Suppressor macrophage treated with lipopolysaccharide for 4 hours (primary cell): ENCODE data around the gene ZNF280B.
"Not testable (repeated sequence)": the region's sequence is repeated elsewhere in the genome, so short reads cannot be mapped to it uniquely, and the experiment has no call there.

Source experiments
- DNase-seq: peaks from one replicate; pipeline ENCODE4 v3.0.0-alpha.2; 2020

The ZNF280B gene

DNA sequence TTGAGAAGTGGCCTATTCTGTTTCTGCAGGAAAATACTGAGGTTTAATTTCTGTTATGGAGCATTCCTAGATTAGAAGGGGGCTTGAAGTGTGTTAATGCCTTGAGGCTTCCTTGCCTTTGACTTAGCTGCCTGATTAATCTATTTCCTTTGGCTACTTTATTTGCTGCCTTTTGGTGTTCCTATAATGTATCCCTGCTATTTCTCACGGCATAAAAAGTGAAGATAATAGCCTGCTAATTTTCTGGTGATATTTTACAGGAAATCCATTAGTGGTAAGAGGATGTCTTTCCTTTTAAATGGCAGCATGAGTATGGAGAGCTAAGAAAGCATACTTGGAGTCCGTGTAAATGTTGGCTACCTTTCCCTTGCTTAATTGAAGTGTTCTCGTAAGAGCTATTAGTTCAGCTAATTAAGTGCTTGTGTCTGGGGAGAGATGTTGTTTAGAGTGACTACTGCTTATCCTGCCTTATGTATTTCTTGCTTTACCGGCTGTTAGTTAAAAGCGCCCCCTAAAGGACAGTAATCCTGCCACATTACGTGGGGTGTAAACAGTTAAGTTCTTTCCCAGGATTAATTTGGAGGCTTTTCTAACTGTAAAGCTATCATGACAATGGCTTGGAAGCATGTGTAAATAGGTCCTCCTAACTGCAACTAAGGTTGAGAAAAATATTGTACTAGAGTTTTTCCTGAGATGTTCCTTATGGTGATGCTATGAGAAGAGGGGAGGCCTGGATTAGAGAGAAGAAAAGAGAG, 45.6 kb downstream of the ZNF280B start:
- DNase-seq: peak; percentile 41

DNA sequence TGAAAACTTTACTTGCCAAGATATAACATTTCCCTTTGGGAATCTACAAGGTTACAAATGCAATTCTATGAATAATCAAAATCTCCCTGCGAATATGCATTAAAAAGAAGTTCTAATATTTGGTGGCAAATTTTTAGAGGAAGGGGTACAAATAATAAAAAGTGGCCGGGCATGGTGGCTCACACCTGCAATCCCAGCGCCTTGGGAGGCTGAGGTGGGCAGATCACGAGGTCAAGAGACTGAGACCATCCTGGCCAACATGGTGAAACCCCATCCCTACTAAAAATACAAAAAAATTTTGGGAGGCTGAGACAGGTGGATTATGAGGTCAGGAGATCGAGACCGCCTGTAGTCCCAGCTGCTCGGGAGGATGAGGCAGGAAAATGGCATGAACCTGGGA, 47.0 kb downstream of the ZNF280B start:
- no peak for DNase-seq

DNA sequence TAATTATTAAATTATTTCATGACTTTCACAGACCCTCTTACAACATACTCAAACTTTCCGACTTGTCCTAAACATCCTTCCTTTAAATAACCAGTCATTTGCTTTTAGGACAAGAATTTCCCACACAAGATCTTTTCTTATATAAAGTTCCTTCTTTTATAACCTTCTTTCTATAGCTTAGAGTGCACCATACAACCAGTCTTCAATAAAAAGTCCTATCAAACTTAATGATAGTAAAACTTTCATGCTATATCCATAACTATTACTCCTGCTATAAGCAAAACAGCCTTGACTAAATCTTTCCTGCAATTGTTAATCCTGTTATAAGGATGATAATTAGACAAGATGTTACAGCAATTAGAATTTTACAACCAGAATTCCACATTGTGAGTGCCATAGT, 47.4 kb downstream of the ZNF280B start:
- no peak for DNase-seq

DNA sequence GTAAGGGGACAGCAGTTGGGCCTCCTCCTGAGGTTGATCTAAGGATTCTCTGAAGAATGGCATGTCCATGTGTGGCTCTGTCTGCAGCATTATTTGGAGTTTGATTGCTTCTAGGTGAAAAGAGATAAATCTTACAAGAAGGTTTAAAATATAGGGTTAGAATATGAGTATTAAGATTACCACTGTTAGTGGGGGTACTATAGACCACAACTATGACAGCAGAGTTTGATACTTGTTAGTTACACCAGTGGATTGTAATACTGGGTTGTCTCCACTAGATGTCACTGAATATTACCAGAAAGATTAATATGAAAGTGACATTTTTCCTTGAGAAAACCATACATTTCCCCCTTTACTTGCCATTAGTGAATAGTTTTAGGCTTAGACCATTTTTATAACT, 47.9 kb downstream of the ZNF280B start:
- DNase-seq: peak; percentile 56

DNA sequence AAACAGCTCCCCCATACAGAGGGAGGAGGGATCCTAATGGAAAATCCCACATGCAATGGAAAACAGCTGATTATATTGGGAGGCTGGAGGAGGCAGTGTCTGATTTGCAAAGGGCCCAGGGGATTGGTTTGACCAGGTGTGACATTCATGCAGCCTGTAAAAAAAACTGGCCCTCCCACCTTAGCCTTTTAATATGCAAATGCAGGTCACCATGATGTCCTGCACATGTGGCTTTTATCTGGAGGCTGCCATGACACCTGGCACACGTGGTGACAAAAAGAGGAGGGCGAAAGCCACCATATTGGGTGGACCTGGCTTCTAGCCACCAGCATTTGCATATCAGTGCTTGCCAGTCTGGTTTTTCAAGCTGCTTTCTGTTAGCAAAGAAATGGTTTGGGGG, 48.5 kb downstream of the ZNF280B start:
- no peak for DNase-seq

DNA sequence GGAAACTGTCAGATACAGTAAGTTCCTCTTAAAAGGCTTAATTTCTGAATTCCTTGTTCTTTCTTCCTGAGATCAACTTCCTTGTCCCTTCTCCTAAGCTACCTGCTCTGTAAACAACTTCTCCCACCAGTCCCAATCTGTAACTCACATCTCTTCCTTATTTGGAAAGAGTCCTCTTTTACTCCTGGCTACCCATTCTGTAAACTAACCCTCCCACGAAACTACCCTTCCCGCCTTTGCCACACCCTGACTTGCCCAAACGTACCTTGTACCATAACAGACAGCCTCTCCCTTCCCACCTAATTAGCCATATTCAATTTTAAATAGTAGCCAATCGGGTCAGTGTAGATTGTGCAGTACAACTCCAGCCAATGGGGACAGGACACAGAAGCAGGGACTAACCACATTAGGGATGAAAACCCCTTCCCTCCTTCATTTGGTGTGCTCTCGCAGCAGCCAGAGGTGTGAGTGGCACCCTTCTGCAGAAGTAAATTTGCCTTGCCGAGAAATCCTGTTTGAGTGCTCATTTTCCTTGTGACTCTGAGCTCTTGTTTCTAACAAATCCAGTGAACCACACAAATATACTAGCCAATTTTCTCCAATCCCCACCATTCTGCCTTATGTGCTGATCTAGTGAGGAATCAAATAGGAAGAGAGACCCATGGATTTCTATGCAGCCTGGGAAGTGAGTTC, 49.5 kb downstream of the ZNF280B start:
- DNase-seq: no peak

DNA sequence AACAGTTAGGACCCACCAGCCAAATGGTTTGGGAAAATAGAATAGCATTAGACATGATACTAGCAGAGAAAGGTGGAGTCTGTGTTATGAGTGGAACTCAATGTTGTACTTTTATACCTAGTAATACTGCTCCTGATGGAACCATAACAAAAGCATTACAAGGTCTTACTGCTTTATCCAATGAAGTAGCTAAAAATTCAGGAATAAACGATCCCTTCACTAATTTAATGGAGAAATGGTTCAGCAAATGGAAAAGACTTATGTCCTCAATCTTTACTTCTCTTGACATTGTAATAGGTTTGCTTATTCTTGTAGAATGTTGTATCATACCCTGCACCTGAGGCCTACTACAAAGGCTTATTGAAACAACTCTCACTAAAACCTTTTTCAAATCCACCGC, 50.2 kb downstream of the ZNF280B start:
- no peak for DNase-seq

DNA sequence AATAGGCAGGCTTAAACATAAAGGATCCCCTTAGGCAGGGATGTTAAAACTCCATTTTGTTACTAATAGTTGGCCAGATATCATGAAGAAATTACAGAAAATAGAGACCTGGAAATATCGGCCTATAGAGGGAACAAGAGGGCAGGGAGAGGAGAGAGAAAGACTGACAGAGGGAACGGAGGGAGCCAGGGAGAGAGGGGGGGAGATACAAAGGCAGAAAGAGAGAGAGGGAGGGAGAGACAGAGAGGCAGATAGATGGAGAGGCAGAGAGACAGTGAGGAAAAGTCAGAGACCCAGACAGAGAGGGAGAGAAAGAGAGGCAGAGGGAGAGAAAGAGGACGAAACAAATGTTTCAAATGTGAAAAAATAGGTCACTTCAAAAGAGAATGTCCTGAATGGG, 53.5 kb downstream of the ZNF280B start:
- DNase-seq: no peak

DNA sequence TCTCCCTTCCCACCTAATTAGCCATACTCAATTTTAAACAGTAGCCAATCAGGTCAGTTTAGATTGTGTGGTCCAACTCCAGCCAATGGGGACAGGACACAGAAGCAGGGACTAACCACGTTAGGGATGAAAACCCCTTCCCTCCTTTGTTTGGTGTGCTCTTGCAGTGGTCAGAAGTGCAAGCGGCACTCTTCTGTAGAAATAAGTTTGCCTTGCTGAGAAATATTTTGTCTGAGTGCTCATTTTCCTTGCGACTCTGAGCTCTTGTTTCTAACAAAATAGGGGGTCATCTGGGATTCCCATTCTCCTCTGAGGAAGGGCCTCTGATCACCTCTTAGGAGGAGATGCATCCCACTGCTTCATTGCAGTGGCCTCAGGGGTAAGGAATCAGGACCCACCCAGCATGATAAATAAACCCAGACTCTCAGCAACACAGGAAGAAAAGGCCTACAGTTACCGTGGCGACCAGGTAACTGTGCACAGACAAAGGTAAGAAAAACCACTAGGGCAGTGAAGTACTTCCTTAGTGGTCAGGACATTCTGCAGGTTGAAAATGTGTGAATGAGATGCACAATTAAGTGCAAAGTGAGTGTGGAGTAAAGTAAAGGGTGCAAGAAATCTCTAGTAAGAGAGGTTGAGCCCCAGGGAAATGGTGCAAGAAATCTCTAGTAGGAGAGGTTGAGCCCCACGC, 55.4 kb downstream of the ZNF280B start:
- no peak for DNase-seq

DNA sequence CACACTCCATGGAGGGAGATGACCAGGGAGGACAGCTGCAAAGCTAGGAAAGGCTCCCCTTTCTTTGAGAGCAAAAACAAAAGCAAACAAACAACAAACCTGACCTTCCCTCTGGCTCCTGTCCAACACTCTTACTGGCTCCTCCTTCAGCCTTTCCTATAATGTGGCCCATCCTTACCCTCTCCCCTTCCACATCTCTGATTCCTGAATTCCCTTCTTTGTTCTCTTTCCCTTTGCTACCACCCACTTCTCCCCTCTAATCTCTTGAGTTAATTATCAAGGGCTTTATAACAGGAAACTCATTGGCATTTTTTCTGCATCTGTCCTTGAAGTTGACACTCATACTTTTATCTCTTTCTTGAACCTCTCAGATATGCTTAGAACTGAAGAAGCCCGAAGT, 56.3 kb downstream of the ZNF280B start:
- no peak for DNase-seq

DNA sequence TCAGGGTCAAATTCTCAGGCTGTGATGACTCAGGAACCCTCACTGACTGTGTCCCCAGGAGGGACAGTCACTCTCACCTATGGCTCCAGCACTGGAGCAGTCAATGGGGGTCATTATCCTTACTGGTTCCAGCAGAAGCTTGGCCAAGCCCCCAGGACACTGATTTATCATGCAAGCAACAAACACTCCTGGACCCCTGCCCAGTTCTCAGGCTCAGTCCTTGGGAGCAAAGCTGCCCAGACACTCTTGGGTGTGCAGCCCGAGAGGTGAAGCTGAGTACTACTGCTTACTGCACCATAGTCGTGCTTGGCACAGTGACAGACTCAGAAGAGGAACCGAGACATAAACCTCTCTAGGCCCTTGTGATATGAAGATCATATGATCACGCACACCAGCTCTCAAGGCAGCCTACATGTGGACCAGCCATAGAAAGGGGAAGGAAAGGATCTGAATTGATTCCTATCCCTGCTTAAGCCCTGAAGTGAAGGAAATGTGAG, 58.2 kb downstream of the ZNF280B start:
- peak; percentile 87 for DNase-seq

DNA sequence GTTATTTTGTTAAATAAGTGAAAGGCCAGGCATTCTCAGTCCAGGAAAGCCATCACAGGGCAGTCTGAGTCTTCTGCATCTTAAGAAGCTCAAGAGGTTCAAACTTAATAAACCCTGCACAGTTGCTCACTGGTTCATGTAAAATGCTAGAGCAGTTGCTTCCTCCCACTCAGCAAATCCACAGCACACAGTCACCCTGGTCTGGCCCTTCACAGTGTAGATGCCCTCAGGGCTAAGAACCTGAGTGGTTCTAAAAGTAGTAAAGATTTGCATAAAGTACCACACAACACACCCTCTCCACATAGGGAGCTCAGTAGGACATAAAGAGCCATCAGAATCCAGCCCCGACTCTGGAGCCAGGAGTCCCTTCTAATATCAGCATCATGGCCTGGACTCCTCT, 58.7 kb downstream of the ZNF280B start:
- DNase-seq: peak; percentile 9

DNA sequence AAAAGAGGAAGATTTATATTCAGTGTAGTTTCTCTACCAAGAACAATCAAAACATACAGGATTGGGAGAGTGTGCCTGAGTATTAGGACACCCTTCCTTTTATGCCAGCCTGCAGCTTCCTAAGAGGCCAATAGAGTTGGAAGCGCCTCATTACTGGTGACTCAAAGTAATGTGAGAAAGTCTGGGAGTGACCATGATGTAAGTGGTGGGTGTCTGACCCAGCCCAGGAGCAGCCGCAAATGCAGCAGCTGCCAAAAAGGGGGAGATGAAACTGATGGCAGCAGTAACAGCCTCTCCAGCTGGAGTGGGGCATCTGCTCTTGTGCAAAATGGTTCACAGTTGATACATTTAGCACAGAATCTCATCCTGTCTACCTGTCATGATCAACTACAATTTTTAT, 62.0 kb downstream of the ZNF280B start:
- peak; percentile 83 for DNase-seq

DNA sequence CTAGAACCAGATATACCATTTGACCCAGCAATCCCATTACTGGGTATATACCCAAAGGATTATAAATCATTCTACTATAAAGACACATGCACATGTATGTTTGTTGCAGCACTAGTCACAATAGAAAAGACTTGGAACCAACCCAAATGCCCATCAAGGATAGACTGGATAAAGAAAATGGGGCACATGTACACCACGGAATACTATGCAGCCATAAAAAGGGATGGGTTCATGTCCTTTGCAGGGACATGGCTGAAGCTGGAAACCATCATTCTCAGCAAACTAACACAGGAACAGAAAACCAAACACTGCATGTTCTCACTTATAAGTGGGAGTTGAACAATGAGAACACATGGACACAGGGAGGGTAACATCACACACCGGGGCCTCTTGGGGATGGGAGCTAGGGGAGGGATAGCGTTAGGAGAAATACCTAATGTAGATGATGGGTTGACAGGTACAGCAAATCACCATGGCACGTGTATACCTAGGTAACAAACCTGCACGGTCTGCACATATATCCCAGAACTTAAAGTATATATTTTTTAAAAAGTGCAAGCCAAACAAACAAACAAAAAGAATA, 64.4 kb downstream of the ZNF280B start:
- DNase-seq: not testable (repeated sequence)

DNA sequence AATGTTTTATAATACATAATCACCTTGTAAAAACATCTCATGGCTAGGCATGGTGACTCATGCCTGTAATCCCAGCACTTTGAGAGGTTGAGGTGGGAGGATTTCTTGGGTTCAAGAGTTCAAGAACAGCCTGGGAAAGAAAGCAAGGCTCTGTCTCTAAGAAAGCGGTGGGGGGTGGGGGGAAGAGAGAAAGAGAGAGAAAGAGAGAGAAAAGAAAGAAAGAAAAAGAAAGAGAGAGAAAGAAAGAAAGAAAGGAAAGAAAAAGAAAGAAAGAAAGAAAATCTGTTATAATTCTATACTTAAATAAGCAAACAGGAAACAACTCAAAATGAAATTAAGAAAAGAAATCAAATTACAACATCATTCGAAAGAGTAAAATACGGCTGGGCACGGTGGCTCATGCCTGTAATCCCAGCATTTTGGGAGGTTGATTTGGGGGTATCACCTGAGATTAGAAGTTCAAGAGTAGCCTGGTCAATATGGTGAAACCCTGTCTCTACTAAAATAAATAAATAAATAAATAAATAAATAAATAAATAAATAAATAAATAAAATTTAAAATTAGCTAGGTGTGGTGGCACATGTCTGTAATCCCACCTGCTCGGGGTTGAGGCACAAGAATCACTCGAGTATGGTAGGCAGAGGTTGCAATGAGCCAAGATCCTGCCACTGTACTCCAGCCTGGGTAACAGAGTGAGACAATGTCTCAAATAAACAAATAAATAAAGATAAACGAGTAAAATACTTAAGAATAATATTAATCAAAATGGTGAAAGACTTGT, 65.4 kb downstream of the ZNF280B start:
- no peak for DNase-seq

DNA sequence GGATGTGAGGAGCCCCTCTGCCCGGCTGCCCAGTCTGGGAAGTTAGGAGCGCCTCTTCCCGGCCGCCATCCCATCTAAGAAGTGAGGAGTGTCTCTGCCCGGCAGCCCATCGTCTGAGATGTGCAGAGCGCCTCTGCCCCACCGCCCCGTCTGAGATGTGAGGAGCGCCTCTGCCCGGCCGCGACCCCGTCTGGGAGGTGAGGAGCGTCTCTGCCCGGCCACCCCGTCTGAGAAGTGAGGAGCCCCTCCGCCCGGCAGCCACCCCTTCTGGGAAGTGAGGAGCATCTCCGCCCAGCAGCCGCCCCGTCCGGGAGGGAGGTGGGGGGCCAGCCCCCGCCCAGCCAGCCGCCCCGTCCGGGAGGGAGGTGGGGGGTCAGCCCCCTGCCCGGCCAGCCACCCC, 66.9 kb downstream of the ZNF280B start:
- not testable (repeated sequence) for DNase-seq

DNA sequence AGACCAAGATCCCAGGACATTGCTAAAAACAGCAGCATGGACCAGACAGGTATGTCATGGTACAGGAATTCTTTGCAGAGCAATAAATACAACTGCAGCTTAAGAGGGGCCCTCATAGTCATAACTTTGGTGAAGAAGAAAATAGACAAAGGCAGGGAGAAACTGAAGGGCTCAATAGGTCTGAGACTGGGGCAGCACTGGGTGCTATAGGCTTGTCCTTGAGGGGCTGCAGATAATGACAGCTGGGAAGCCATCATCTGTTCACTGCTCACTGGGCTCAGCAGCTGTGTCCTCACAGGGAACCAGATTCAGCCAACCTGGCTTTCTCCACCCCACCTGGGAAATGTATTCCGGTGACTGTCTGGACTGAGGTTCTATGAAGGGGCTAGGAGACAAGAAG, 68.4 kb downstream of the ZNF280B start:
- DNase-seq: no peak
